IMR-90 (cell line): Measurements from ENCODE around the gene ZNF550. TPM values are rescaled to one million over a fixed set of nuclear protein-coding genes. Genes with fewer than 3 reads are reported as not detected.

Source experiments
- ATAC-seq: fragments of 200-7000 bp; cut with Tn5 transposase; 2 replicates; pipeline ENCODE4 v1.9.1; 2020; ENCODE audit warnings: low read depth, mild to moderate bottlenecking, moderate library complexity
- BruUV-seq: library from RNA; stranded (reverse); fragments of 400-500 nt; replicated peaks from 2 replicates; lab custom pipeline; 2021; lab: Mats Ljungman, UMichigan
- CTCF ChIA-PET: fragments of 300-600 bp; formaldehyde crosslinking; extraction: SDS; loops from one replicate; lab custom pipeline; 2021; ENCODE audit warnings: antibody characterized with exemption; lab: Yijun Ruan, JAX
- POLR2A ChIA-PET: fragments of 300-600 bp; sonication (Branson Sonifier 250); formaldehyde crosslinking; loops from one replicate; lab custom pipeline; 2022; ENCODE audit warnings: antibody characterized with exemption; ENCODE audit not compliant: unreplicated experiment; lab: Charles Lee
- DNase-seq: peaks from one replicate; pipeline ENCODE4 v3.0.0; 2013
- H2AFZ ChIP-seq: replicated peaks from 2 replicates; pipeline ENCODE3; 2013; ENCODE audit warnings: low read length, mild to moderate bottlenecking; ENCODE audit not compliant: poor library complexity
- H2AK5ac ChIP-seq: 2 replicates; pipeline ENCODE4 v1.6.1; 2013; ENCODE audit warnings: low read depth, low read length, inconsistent platforms
- H2AK9ac ChIP-seq: replicated peaks from 2 replicates; pipeline ENCODE3; 2013; ENCODE audit warnings: mild to moderate bottlenecking, low read depth, low read length, moderate library complexity; ENCODE audit not compliant: poor library complexity
- H2BK120ac ChIP-seq: 2 replicates; pipeline ENCODE4 v1.6.1; 2013; ENCODE audit warnings: low read depth, low read length, inconsistent platforms
- H2BK15ac ChIP-seq: 3 replicates; pipeline ENCODE4 v1.6.1; 2013; ENCODE audit warnings: low read depth, low read length, inconsistent platforms
- H2BK20ac ChIP-seq: 2 replicates; pipeline ENCODE4 v1.6.1; 2013; ENCODE audit warnings: low read depth, mild to moderate bottlenecking, inconsistent platforms, low read length, moderate library complexity
- H2BK5ac ChIP-seq: 2 replicates; pipeline ENCODE4 v1.6.1; 2013; ENCODE audit warnings: mild to moderate bottlenecking, low read depth, low read length, inconsistent platforms; ENCODE audit not compliant: poor library complexity, severe bottlenecking
- H3K14ac ChIP-seq: replicated peaks from 2 replicates; pipeline ENCODE4 v1.6.1; 2013; ENCODE audit warnings: low read depth, low read length, inconsistent platforms
- H3K18ac ChIP-seq: 2 replicates; pipeline ENCODE4 v1.6.1; 2013; ENCODE audit warnings: low read depth, low read length, control low read depth
- H3K23ac ChIP-seq: 2 replicates; pipeline ENCODE4 v1.6.1; 2013; ENCODE audit warnings: low read depth, low read length, inconsistent platforms
- H3K27ac ChIP-seq: 2 replicates; pipeline ENCODE4 v1.5.1; 2013; ENCODE audit warnings: mild to moderate bottlenecking, control low read depth, low read length; ENCODE audit not compliant: insufficient read depth
- H3K27me3 ChIP-seq: 2 replicates; pipeline ENCODE4 v1.6.1; 2013; ENCODE audit warnings: low read length; ENCODE audit not compliant: control insufficient read depth, insufficient read depth
- H3K36me3 ChIP-seq: 2 replicates; pipeline ENCODE4 v1.6.1; 2013; ENCODE audit warnings: low read length, mixed read lengths; ENCODE audit not compliant: control insufficient read depth, insufficient read depth
- H3K4ac ChIP-seq: 2 replicates; pipeline ENCODE4 v1.6.1; 2013; ENCODE audit warnings: low read depth, low read length, inconsistent platforms
- H3K4me1 ChIP-seq: 2 replicates; pipeline ENCODE4 v1.6.1; 2013; ENCODE audit warnings: low read length, mixed read lengths; ENCODE audit not compliant: control insufficient read depth, insufficient read depth
- H3K4me2 ChIP-seq: 2 replicates; pipeline ENCODE4 v1.6.1; 2013; ENCODE audit warnings: low read depth, mild to moderate bottlenecking, control low read depth, low read length, moderate library complexity
- H3K4me3 ChIP-seq: 2 replicates; pipeline ENCODE4 v1.5.1; 2013; ENCODE audit warnings: low read depth, mild to moderate bottlenecking, control low read depth, low read length, moderate library complexity; ENCODE audit not compliant: insufficient read depth
- H3K56ac ChIP-seq: 2 replicates; pipeline ENCODE4 v1.6.1; 2013; ENCODE audit warnings: low read length, inconsistent platforms; ENCODE audit not compliant: insufficient read depth; ENCODE audit errors: extremely low read depth
- H3K79me1 ChIP-seq, 2 experiments: 2 replicates each; pipeline ENCODE4 v1.6.1; 2013; ENCODE audit warnings: low read length in 2 of 2, inconsistent platforms in 1 of 2, low read depth in 1 of 2
- H3K9ac ChIP-seq: 2 replicates; pipeline ENCODE4 v1.6.1; 2013; ENCODE audit warnings: low read depth, low read length, control low read depth
- H3K9me1 ChIP-seq: 2 replicates; pipeline ENCODE4 v1.6.1; 2013; ENCODE audit warnings: low read length, inconsistent platforms; ENCODE audit not compliant: insufficient read depth
- H3K9me3 ChIP-seq: 2 replicates; pipeline ENCODE4 v1.6.1; 2013; ENCODE audit warnings: low read length; ENCODE audit not compliant: control insufficient read depth, insufficient read depth
- H4K20me1 ChIP-seq: 2 replicates; pipeline ENCODE4 v1.6.1; 2013; ENCODE audit warnings: low read length, inconsistent platforms; ENCODE audit not compliant: insufficient read depth
- H4K5ac ChIP-seq: 2 replicates; pipeline ENCODE4 v1.6.1; 2013; ENCODE audit warnings: mild to moderate bottlenecking, low read depth, low read length, control low read depth
- H4K8ac ChIP-seq, 2 experiments: 2 replicates each; pipeline ENCODE4 v1.6.1; 2013; ENCODE audit warnings: low read depth in 2 of 2, low read length in 2 of 2, control low read depth in 1 of 2, inconsistent platforms in 1 of 2
- H4K91ac ChIP-seq: 2 replicates; pipeline ENCODE4 v1.6.1; 2013; ENCODE audit warnings: low read depth, low read length, inconsistent platforms; ENCODE audit not compliant: insufficient read depth
- CTCF ChIP-seq: conservative IDR thresholded peaks from 2 replicates; pipeline ENCODE4 v1.5.1; 2012; ENCODE audit warnings: mild to moderate bottlenecking, low read depth, low read length, improper control_type of control experiment
- FOS ChIP-seq: fragments of 150-350 bp; IDR thresholded peaks from 2 replicates; pipeline ENCODE4 v1.6.1; 2016; ENCODE audit warnings: low read depth, low read length
- MAZ ChIP-seq: IDR thresholded peaks from 2 replicates; pipeline ENCODE4 v1.6.1; 2012; ENCODE audit warnings: low read depth, mild to moderate bottlenecking, low read length, improper control_type of control experiment, moderate library complexity, borderline replicate concordance
- WGBS, 2 experiments: methylation state at CpG; one replicate each; pipeline versions ENCODE4 v1.1.5 to v1.1.7; 2013; ENCODE audit warnings: missing lambda C conversion rate in 2 of 2; ENCODE audit not compliant: insufficient read length in 1 of 2; ENCODE audit errors: extremely low coverage in 2 of 2; 5-methylcytosine and 5-hydroxymethylcytosine counted together
- dilution Hi-C: fragments of 300-500 bp; cut with HindIII; formaldehyde crosslinking; loops from one replicate; pipeline ENCODE4 v1.14.3; 2018; ENCODE audit warnings: low sequenced_read_pairs; ENCODE audit not compliant: unreplicated experiment
- in situ Hi-C: fragments of 300-500 bp; cut with MboI; formaldehyde crosslinking; loops from 3 replicates; pipeline ENCODE4 v1.14.3; 2019; ENCODE audit warnings: low sequenced_read_pairs, inconsistent platforms, mixed read lengths
- intact Hi-C: fragments of 100-400 bp; cut with micrococcal nuclease; formaldehyde crosslinking; loops from 2 replicates; pipeline ENCODE4 v1.10.0; 2022
- polyA plus RNA-seq, 3 experiments: library from polyadenylated mRNA; depleted of rRNA; stranded (reverse); fragments of >200 nt; gene quantifications; 2 replicates each; pipeline ENCODE4 v1.2.3, GENCODE V29; 2012; ENCODE audit warnings: low replicate concordance in 1 of 3
- total RNA-seq: library from RNA; depleted of rRNA; stranded (reverse); fragments of >200 nt; gene quantifications from 2 replicates; pipeline ENCODE4 v1.2.3, GENCODE V29; 2012

The ZNF550 gene
- total and polyA plus RNA-seq, 2 of the 4 experiments (the other 2 are of a cell fraction) = 5.7 to 12.5 TPM

GRCh38 chr19:57578487-57579205, 19.0 kb upstream of the ZNF550 start, which contains the start of gene ZNF416:
Gene ZNF416 (minus strand): TSS chr19:57578911. CDS start chr19:57578704, 207 bp downstream.
- H3K14ac ChIP-seq = peak within 1 kb of the TSS; percentile 78
- H3K9ac ChIP-seq = peak within 1 kb of the TSS; percentile 74
- H3K36me3 ChIP-seq = peaks cover 36% of the 10 kb centered on the region
- no peak within 1 kb of the TSS for H2BK15ac ChIP-seq
- H4K8ac ChIP-seq = peak within 1 kb of the TSS; percentile 36 to 94
- in situ Hi-C loops = no loop called here
- TF ChIP-seq MAZ = peak; percentile 45; the same call in 1 of the 2 replicates
- no peak for TF ChIP-seq FOS
- TF ChIP-seq CTCF = peak; percentile 39
- H2AFZ ChIP-seq = peak within 1 kb of the TSS; percentile 99
- peak within 1 kb of the TSS; percentile 66 for H3K4me3 ChIP-seq
- H3K18ac ChIP-seq = no peak within 1 kb of the TSS
- H4K91ac ChIP-seq = no peak within 1 kb of the TSS
- no peak within 1 kb of the TSS for H2BK20ac ChIP-seq
- H2BK120ac ChIP-seq = 0 out of 2 replicates have a peak within 1 kb of the TSS, but pooled peaks have one; percentile 10
- H3K4me2 ChIP-seq = peak within 1 kb of the TSS; percentile 95
- peak within 1 kb of the TSS; percentile 40 for H3K4ac ChIP-seq
- peaks cover 23 to 33% of the 10 kb centered on the region in 2 experiments for H3K79me1 ChIP-seq
- WGBS, 2 experiments = 0% methylated on average over 43 of the region's 62 CpGs; no CpG with 5 or more reads in 1 of the 2 experiments
- intact Hi-C loops = loop anchor here (2.0 kb wide), 2 partner anchors 54 to 576 kb away; partner anchors contain the start of gene ZNF211
- peaks cover 47% of the 10 kb centered on the region for H3K9me3 ChIP-seq
- H3K56ac ChIP-seq = no peak within 1 kb of the TSS; the same call in none of the 2 replicates
- POLR2A ChIA-PET = no interaction called here
- BruUV-seq = no TSS peak
- peaks cover 5% of the 10 kb centered on the region; the same call in 1 of the 2 replicates for H3K9me1 ChIP-seq
- H3K27ac ChIP-seq = peak within 1 kb of the TSS; percentile 21
- CTCF ChIA-PET = no interaction called here
- ATAC-seq (peak; percentile 95), DNase-seq (peak; percentile 99)
- peak within 1 kb of the TSS; percentile 2 for H2BK5ac ChIP-seq
- no peaks in the 10 kb centered on the region for H4K20me1 ChIP-seq
- peaks cover 2% of the 10 kb centered on the region; the same call in 1 of the 2 replicates for H3K4me1 ChIP-seq
- peak within 1 kb of the TSS; percentile 58 for H4K5ac ChIP-seq
- peak within 1 kb of the TSS; percentile 79 for H3K23ac ChIP-seq
- peak within 1 kb of the TSS; percentile 85 for H2AK5ac ChIP-seq
- no peaks in the 10 kb centered on the region for H3K27me3 ChIP-seq
- dilution Hi-C loops = no loop called here
- peak within 1 kb of the TSS; percentile 74 for H2AK9ac ChIP-seq
